ENCODE data around the gene PGBD5. TPM values are rescaled to one million over a fixed set of nuclear protein-coding genes. Genes with fewer than 3 reads are reported as not detected.

PGBD5 gene
- total RNA-seq, 4 donors from 2014 or later: 0.79 to 2.6 (median 1.1) TPM

- WGBS, 2 donors (ENCODE audit: low coverage in 1 of 2): 67 to 78% methylated on average over 1 to 2 of the region's 2 CpGs
- peaks cover 32% of the 10 kb centered on the region for H3K27me3 ChIP-seq
- in situ Hi-C loops (cut with MboI; ENCODE audit: low pct_ligation_motif_present in 1 of 4, low pct_unique_long_range_greater_than_20kb in 1 of 4, low sequenced_read_pairs in 3 of 4): no loop called here
These were observed 3.1 kb upstream of the PGBD5 start for GRCh38 chr1:230429067-230429735.

GRCh38 chr1:230427981-230428380 is 1.8 kb upstream of the PGBD5 start:
- H3K36me3 ChIP-seq: no peaks in the 10 kb centered on the region
- H3K4me3 ChIP-seq: no peak overlapping the region
- no peak for DNase-seq
- in situ Hi-C loops (cut with MboI; ENCODE audit: low pct_ligation_motif_present in 1 of 4, low pct_unique_long_range_greater_than_20kb in 1 of 4, low sequenced_read_pairs in 3 of 4): no loop called here
- H3K4me1 ChIP-seq: peaks cover 0 to 16% (median 8%) of the 10 kb centered on the region in 4 donors
- WGBS, 2 donors (ENCODE audit: low coverage in 1 of 2): 49 to 50% methylated on average over 3 of the region's 3 CpGs
- H3K27me3 ChIP-seq: peaks cover 42% of the 10 kb centered on the region
- intact Hi-C loops (cut with DNase I; ENCODE audit: low total_unique reads): no loop called here
- H3K27ac ChIP-seq: no peak overlapping the region
- TF ChIP-seq POLR2A (IDR thresholded peaks at IDR 0.05) (no peak), EP300 (IDR thresholded peaks at IDR 0.05; ENCODE audit: low read depth) (no peak), CTCF (IDR thresholded peaks at IDR 0.05) (no peak), POLR2AphosphoS5 (IDR thresholded peaks at IDR 0.05) (no peak)
- no peaks in the 10 kb centered on the region for H3K9me3 ChIP-seq

More at GRCh38 chr1:230429067-230429735, 3.1 kb upstream of the PGBD5 start:
- no peak for DNase-seq
- intact Hi-C loops (cut with DNase I; ENCODE audit: low total_unique reads): no loop called here
- Histone ChIP-seq H3K36me3 (no peaks in the 10 kb centered on the region), H3K4me3 (no peak overlapping the region), H3K9me3 (no peaks in the 10 kb centered on the region), H3K4me1 (peaks cover 0 to 16% (median 8%) of the 10 kb centered on the region in 4 donors), H3K27ac (no peak overlapping the region)
- no peak for TF ChIP-seq POLR2A (IDR thresholded peaks at IDR 0.05)
- TF ChIP-seq EP300 (IDR thresholded peaks at IDR 0.05; ENCODE audit: low read depth): no peak
- no peak for TF ChIP-seq CTCF (IDR thresholded peaks at IDR 0.05)
- TF ChIP-seq POLR2AphosphoS5 (IDR thresholded peaks at IDR 0.05): no peak

GRCh38 chr1:230427094-230427876 is 1.2 kb upstream of the PGBD5 start:
- intact Hi-C loops (cut with DNase I; ENCODE audit: low total_unique reads) (no loop called here), in situ Hi-C loops (cut with MboI; ENCODE audit: low pct_ligation_motif_present in 1 of 4, low pct_unique_long_range_greater_than_20kb in 1 of 4, low sequenced_read_pairs in 3 of 4) (no loop called here)
- TF ChIP-seq POLR2A (IDR thresholded peaks at IDR 0.05): no peak
- no peak for TF ChIP-seq EP300 (IDR thresholded peaks at IDR 0.05; ENCODE audit: low read depth)
- no peak for TF ChIP-seq CTCF (IDR thresholded peaks at IDR 0.05)
- no peak for TF ChIP-seq POLR2AphosphoS5 (IDR thresholded peaks at IDR 0.05)
- Histone ChIP-seq H3K27me3 (peaks cover 47% of the 10 kb centered on the region), H3K36me3 (no peaks in the 10 kb centered on the region), H3K9me3 (no peaks in the 10 kb centered on the region), H3K4me3 (no peak overlapping the region), H3K4me1 (peaks cover 0 to 16% (median 8%) of the 10 kb centered on the region in 4 donors), H3K27ac (no peak overlapping the region)
- WGBS, 2 donors (ENCODE audit: low coverage in 1 of 2): 41 to 60% methylated on average over 3 to 11 of the region's 11 CpGs
- no peak for DNase-seq

GRCh38 chr1:230425252-230426091 is 660 bp downstream of the PGBD5 start:
- Histone ChIP-seq H3K27ac (no peak overlapping the region), H3K4me3 (peak overlapping the region in 3 of 4 donors; percentile 26 to 54 (median 40)), H3K36me3 (no peaks in the 10 kb centered on the region), H3K9me3 (no peaks in the 10 kb centered on the region), H3K27me3 (peaks cover 63% of the 10 kb centered on the region), H3K4me1 (peaks cover 0 to 16% (median 8%) of the 10 kb centered on the region in 4 donors)
- 12% methylated on average over 45 of the region's 108 CpGs; no CpG with 5 or more reads in 1 of the 2 donors for WGBS, 2 donors (ENCODE audit: low coverage in 1 of 2)
- intact Hi-C loops (cut with DNase I; ENCODE audit: low total_unique reads): no loop called here
- in situ Hi-C loops (cut with MboI; ENCODE audit: low pct_ligation_motif_present in 1 of 4, low pct_unique_long_range_greater_than_20kb in 1 of 4, low sequenced_read_pairs in 3 of 4): no loop called here
- TF ChIP-seq CTCF (IDR thresholded peaks at IDR 0.05): no peak
- TF ChIP-seq POLR2AphosphoS5 (IDR thresholded peaks at IDR 0.05): no peak
- no peak for TF ChIP-seq EP300 (IDR thresholded peaks at IDR 0.05; ENCODE audit: low read depth)
- no peak for TF ChIP-seq POLR2A (IDR thresholded peaks at IDR 0.05)
- DNase-seq: no peak

Measured in transverse colon (tissue), 4 donors.